Endothelial cell of umbilical vein (primary cell): ENCODE results near the gene MYO15A. TPM values are rescaled to one million over a fixed set of nuclear protein-coding genes. Genes with fewer than 3 reads are reported as not detected.
A peak's percentile ranks its signal among the peaks of the same experiment; 100 is the strongest.

Experiments
- BruUV-seq: library from RNA; stranded (reverse); fragments of 400-500 nt; replicated peaks from 2 replicates; lab custom pipeline; 2021; lab: Mats Ljungman, UMichigan
- CTCF ChIA-PET: fragments of 300-600, 350-600 bp; sonication (Branson Sonifier 250); formaldehyde crosslinking; loops from one replicate; lab custom pipeline; 2021; ENCODE audit warnings: antibody characterized with exemption, inconsistent platforms; lab: Charles Lee
- POLR2A ChIA-PET: fragments of 300-600, 350-600 bp; sonication (Branson Sonifier 250); formaldehyde crosslinking; loops from one replicate; lab custom pipeline; 2021; ENCODE audit warnings: antibody characterized with exemption, inconsistent platforms; lab: Charles Lee
- DNase-seq: peaks from one replicate; pipeline ENCODE4 v3.0.0-alpha.2; 2011; ENCODE audit warnings: low read depth, low spot score
- FAIRE-seq: peaks from 2 replicates; lab custom pipeline; 2011; peaks lifted over from hg19 to GRCh38; lab: Jason Lieb, UNC
- H2AFZ ChIP-seq: 2 replicates; pipeline ENCODE4 v1.6.0; 2012; ENCODE audit warnings: low read depth, low read length, control low read depth, inconsistent platforms
- H3K27ac ChIP-seq: 2 replicates; pipeline ENCODE4 v1.5.1; 2011; ENCODE audit warnings: low read depth, mild to moderate bottlenecking, control low read depth, low read length, moderate library complexity; ENCODE audit not compliant: insufficient read depth
- H3K27me3 ChIP-seq, 2 experiments: 2 replicates each; pipeline versions ENCODE4 v1.6.0 to v1.6.1; 2011; ENCODE audit warnings: low read length in 2 of 2, mixed read lengths in 1 of 2; ENCODE audit not compliant: control insufficient read depth in 2 of 2, insufficient read depth in 2 of 2
- H3K36me3 ChIP-seq, 2 experiments: 2 replicates in 1 of 2; 3 replicates in 1 of 2; pipeline ENCODE4 v1.5.1; 2011; ENCODE audit warnings: low read length in 2 of 2, mild to moderate bottlenecking in 1 of 2, moderate library complexity in 1 of 2; ENCODE audit not compliant: control insufficient read depth in 2 of 2, insufficient read depth in 2 of 2; ENCODE audit errors: extremely low read depth in 1 of 2
- H3K4me1 ChIP-seq: 3 replicates; pipeline ENCODE4 v1.5.1; 2011; ENCODE audit warnings: mild to moderate bottlenecking, low read length; ENCODE audit not compliant: control insufficient read depth, insufficient read depth; ENCODE audit errors: extremely low read depth
- H3K4me2 ChIP-seq: 2 replicates; pipeline ENCODE4 v1.6.1; 2011; ENCODE audit warnings: low read length, control low read depth, mixed read lengths; ENCODE audit not compliant: insufficient read depth
- H3K4me3 ChIP-seq, 3 experiments: fragments of 200-600 bp in 1 of 3; sonication (generic), shearing (Covaris generic) in 1 of 3; replicated peaks in 1 of 3; 2 replicates each; pipeline ENCODE4 v1.5.1; 2011 to 2016; ENCODE audit warnings: control low read depth in 3 of 3, low read length in 3 of 3, mild to moderate bottlenecking in 2 of 3, inconsistent platforms in 1 of 3, low read depth in 1 of 3, moderate library complexity in 1 of 3; ENCODE audit not compliant: insufficient read depth in 1 of 3
- H3K79me2 ChIP-seq: 2 replicates; pipeline ENCODE4 v1.6.0; 2012; ENCODE audit warnings: low read length, inconsistent platforms; ENCODE audit not compliant: control insufficient read depth, insufficient read depth
- H3K9ac ChIP-seq: replicated peaks from 2 replicates; pipeline ENCODE3; 2011; ENCODE audit warnings: low read length, control low read depth; ENCODE audit not compliant: insufficient read depth; ENCODE audit errors: extremely low read depth
- H3K9me1 ChIP-seq: replicated peaks from 3 replicates; pipeline ENCODE4 v1.6.0; 2011; ENCODE audit warnings: mild to moderate bottlenecking, low read length; ENCODE audit not compliant: control insufficient read depth, insufficient read depth; ENCODE audit errors: extremely low read depth
- H3K9me3 ChIP-seq: replicated peaks from 2 replicates; pipeline ENCODE4 v1.5.1; 2012; ENCODE audit warnings: low read length, inconsistent platforms; ENCODE audit not compliant: control insufficient read depth, insufficient read depth
- H4K20me1 ChIP-seq: replicated peaks from 2 replicates; pipeline ENCODE3; 2011; ENCODE audit warnings: mild to moderate bottlenecking, low read length; ENCODE audit not compliant: control insufficient read depth, insufficient read depth; ENCODE audit errors: extremely low read depth
- EZH2 ChIP-seq: IDR thresholded peaks from 2 replicates; pipeline ENCODE4 v1.6.1; 2012; ENCODE audit warnings: borderline replicate concordance, low read depth, mild to moderate bottlenecking, moderate library complexity, low read length, inconsistent platforms; ENCODE audit not compliant: severe bottlenecking
- FOS ChIP-seq: IDR thresholded peaks from 2 replicates; pipeline ENCODE4 v1.6.1; 2011; ENCODE audit warnings: mild to moderate bottlenecking, low read length, moderate library complexity, borderline replicate concordance; ENCODE audit not compliant: insufficient read depth
- GATA2 ChIP-seq: IDR thresholded peaks from 2 replicates; pipeline ENCODE4 v1.7.0; 2011; ENCODE audit warnings: low read depth, mild to moderate bottlenecking, moderate library complexity, mixed read lengths, low read length; ENCODE audit not compliant: insufficient read length, insufficient read depth
- JUN ChIP-seq: IDR thresholded peaks from 2 replicates; pipeline ENCODE4 v1.6.1; 2011; ENCODE audit warnings: borderline replicate concordance, low read depth; ENCODE audit not compliant: insufficient read length, insufficient read depth
- MYC ChIP-seq: IDR thresholded peaks from one replicate; pipeline ENCODE4 v1.6.1; 2011; ENCODE audit warnings: mild to moderate bottlenecking, low read depth, low read length
- POLR2A ChIP-seq: IDR thresholded peaks from 2 replicates; pipeline ENCODE4 v1.6.1; 2012; ENCODE audit warnings: low read depth, mild to moderate bottlenecking, control low read depth, low read length
- POLR2AphosphoS5 ChIP-seq: IDR thresholded peaks from 2 replicates; pipeline ENCODE4 v1.6.1; 2012; ENCODE audit warnings: low read depth, mild to moderate bottlenecking, control low read depth, low read length, moderate library complexity; ENCODE audit not compliant: insufficient read depth
- dilution Hi-C: fragments of 300-500 bp; cut with MboI; formaldehyde crosslinking; loops from one replicate; pipeline ENCODE4 v1.15.0; 2019; ENCODE audit warnings: low sequenced_read_pairs; ENCODE audit not compliant: extremely low pct_ligation_motif_present
- intact Hi-C: fragments of 100-400 bp; cut with micrococcal nuclease; formaldehyde crosslinking; loops from one replicate; pipeline ENCODE4 v1.10.0; 2022
- polyA plus RNA-seq, 4 experiments: library from polyadenylated mRNA; depleted of rRNA in 3 of 4; stranded (reverse) in 3 of 4; unstranded in 1 of 4; fragments of >200 nt; gene quantifications; 2 replicates each; pipeline versions ENCODE4 v1.2.1 to v1.2.3, GENCODE V29; 2011 to 2012; ENCODE audit warnings: missing spikeins in 1 of 4
- total RNA-seq: library from RNA; stranded (reverse); gene quantifications from 2 replicates; pipeline ENCODE4 v1.2.3, GENCODE V29; 2021
- TF ChIP-seq, protein P1 (sequence below): IDR thresholded peaks from 2 replicates; pipeline ENCODE4 v1.6.1; 2011; ENCODE audit not compliant: insufficient read depth, insufficient read length
- TF ChIP-seq, protein P2 (sequence below), 2 donors: IDR thresholded peaks; 1 replicate in 1 of 2; 2 replicates in 1 of 2; pipeline ENCODE4 v1.5.1; 2011; ENCODE audit warnings: low read length in 2 of 2, mild to moderate bottlenecking in 2 of 2, moderate library complexity in 2 of 2, control low read depth in 1 of 2, inconsistent platforms in 1 of 2, low read depth in 1 of 2; ENCODE audit not compliant: insufficient read depth in 1 of 2; ENCODE audit errors: extremely low read depth in 1 of 2

The MYO15A gene
- total and polyA plus RNA-seq, 2 donors (not counting 3 experiments of a cell fraction or from before 2014, with no cell fraction given): 0.46 to 0.82 TPM

DNA sequence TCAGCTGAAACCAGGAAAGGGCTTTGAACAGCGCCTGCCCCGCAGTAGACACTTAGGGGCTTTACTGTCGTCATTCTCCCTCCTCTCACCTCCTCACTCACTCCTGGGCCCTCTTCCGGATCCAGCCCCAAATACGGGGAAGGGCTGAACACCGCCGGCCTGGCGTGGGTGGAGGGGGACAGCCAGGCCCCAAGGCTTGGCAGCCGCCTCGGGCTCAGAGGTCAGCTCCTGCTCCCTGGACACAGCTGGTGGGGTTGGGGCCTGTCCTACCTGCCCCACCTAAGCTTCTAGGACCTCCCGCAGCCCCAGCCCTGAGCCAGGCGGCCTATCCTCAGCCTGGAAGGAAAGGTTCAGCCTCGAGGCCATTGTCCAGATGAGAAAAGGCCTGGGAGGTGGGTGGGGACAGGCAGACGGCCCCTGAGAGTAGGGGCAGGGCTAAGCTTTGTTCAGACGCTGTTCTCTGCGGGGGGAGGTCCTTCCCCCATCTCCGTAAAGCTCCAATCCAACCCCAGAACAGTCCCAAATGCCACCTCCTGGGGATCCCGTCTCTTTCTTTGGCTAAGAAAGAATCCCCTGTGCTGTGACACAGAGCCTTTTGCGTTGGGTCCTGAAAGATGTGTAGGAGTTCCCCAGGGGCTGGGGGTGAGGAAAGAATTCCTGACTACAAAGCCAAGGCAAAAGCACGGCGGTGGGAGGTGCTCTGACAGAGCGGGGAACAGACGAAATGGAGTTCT is 116.0 kb downstream of the MYO15A start:
- Histone ChIP-seq H3K4me2 (peak overlapping the region; percentile 30), H3K4me3 (peak overlapping the region in 1 of 3 experiments; percentile 30), H3K9me1 (no peaks in the 10 kb centered on the region), H3K36me3 (no peaks in the 10 kb centered on the region), H3K27me3 (no peaks in the 10 kb centered on the region), H3K79me2 (peaks cover 35% of the 10 kb centered on the region), H2AFZ (peak overlapping the region; percentile 63), H3K4me1 (peaks cover 18% of the 10 kb centered on the region), H3K9me3 (no peaks in the 10 kb centered on the region), H3K9ac (peak overlapping the region; percentile 10), H4K20me1 (no peaks in the 10 kb centered on the region), H3K27ac (no peak overlapping the region)
- CTCF ChIA-PET: interaction anchor here (1.0 to 1.6 kb wide), 3 partner anchors 9 to 24 kb away, joined by 3 to 4 read pairs (median 3); no protein-coding TSS in a partner anchor
- DNase-seq (no peak), FAIRE-seq (no peak)
- BruUV-seq: no TSS peak
- intact Hi-C loops (loop anchor here (1.0 to 2.0 kb wide), 2 partner anchors 37 to 90 kb away; partner anchors contain the start of genes SMCR8 and TOP3A), dilution Hi-C loops (no loop called here)
- POLR2A ChIA-PET: interaction anchor here (1.6 kb wide), 1 partner anchor 24 kb away, joined by 4 read pairs; no protein-coding TSS in a partner anchor
- TF ChIP-seq, protein P1, sequence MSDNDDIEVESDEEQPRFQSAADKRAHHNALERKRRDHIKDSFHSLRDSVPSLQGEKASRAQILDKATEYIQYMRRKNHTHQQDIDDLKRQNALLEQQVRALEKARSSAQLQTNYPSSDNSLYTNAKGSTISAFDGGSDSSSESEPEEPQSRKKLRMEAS: no peak
- TF ChIP-seq POLR2A: no peak
- no peak for TF ChIP-seq EZH2
- TF ChIP-seq JUN: no peak
- no peak for TF ChIP-seq MYC
- TF ChIP-seq POLR2AphosphoS5: no peak
- no peak for TF ChIP-seq FOS
- TF ChIP-seq GATA2: no peak
- TF ChIP-seq, protein P2, sequence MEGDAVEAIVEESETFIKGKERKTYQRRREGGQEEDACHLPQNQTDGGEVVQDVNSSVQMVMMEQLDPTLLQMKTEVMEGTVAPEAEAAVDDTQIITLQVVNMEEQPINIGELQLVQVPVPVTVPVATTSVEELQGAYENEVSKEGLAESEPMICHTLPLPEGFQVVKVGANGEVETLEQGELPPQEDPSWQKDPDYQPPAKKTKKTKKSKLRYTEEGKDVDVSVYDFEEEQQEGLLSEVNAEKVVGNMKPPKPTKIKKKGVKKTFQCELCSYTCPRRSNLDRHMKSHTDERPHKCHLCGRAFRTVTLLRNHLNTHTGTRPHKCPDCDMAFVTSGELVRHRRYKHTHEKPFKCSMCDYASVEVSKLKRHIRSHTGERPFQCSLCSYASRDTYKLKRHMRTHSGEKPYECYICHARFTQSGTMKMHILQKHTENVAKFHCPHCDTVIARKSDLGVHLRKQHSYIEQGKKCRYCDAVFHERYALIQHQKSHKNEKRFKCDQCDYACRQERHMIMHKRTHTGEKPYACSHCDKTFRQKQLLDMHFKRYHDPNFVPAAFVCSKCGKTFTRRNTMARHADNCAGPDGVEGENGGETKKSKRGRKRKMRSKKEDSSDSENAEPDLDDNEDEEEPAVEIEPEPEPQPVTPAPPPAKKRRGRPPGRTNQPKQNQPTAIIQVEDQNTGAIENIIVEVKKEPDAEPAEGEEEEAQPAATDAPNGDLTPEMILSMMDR (IDR thresholded peaks at IDR 0.05; ENCODE audit: extremely low read depth in 1 of 2, insufficient read depth in 1 of 2, low read depth in 1 of 2, low read length in 2 of 2): no peak
